ENCODE data around the gene RALGDS. TPM values are rescaled to one million over a fixed set of nuclear protein-coding genes. Genes with fewer than 3 reads are reported as not detected.

The RALGDS gene
- total and polyA plus RNA-seq, 2 of the 13 experiments (the other 11 are each of a cell fraction or from before 2014, with no cell fraction given), result 12.9 to 25.5 TPM

- H3K27ac ChIP-seq (ENCODE audit: extremely low read length, insufficient read depth, low read length), result no peak overlapping the region
- H3K36me3 ChIP-seq (replicated peaks in 1 of 2; ENCODE audit: control insufficient read depth in 1 of 2, insufficient read depth in 2 of 2, low read length in 2 of 2), result peaks cover 0 to 1% of the 10 kb centered on the region in 2 experiments; a peak in 1 of 5 replicates
- no peaks in the 10 kb centered on the region for H3K27me3 ChIP-seq (ENCODE audit: control insufficient read depth in 1 of 2, insufficient read depth in 2 of 2, low read length in 2 of 2)
- ATAC-seq (no peak), DNase-seq (ENCODE audit: low spot score) (no peak), FAIRE-seq (no peak)
- H3K79me2 ChIP-seq (ENCODE audit: insufficient read depth, low read length), result no peaks in the 10 kb centered on the region
- BruUV-seq (replicated peaks), result no TSS peak
- no peak overlapping the region for H3K9ac ChIP-seq (ENCODE audit: insufficient read depth, low read depth, low read length)
- no peak overlapping the region for H3K4me2 ChIP-seq (ENCODE audit: low read depth, low read length)
- H3K9me3 ChIP-seq (ENCODE audit: low read length), result no peaks in the 10 kb centered on the region
- intact Hi-C loops (cut with micrococcal nuclease; ENCODE audit: unreplicated experiment), result no loop called here
- peaks cover 25% of the 10 kb centered on the region for H3K4me1 ChIP-seq (ENCODE audit: insufficient read depth, low read length)
- 93% methylated on average over 17 of the region's 30 CpGs for WGBS (ENCODE audit: low lambda C conversion rate)
- TF ChIP-seq TBX3 (IDR thresholded peaks at IDR 0.05; ENCODE audit: borderline replicate concordance), result no peak
- TF ChIP-seq ZNF331 (CRISPR knock-in tag; IDR thresholded peaks at IDR 0.05), result no peak
- TF ChIP-seq ZNF678 (CRISPR knock-in tag; IDR thresholded peaks at IDR 0.05), result no peak
- TF ChIP-seq SKI (IDR thresholded peaks at IDR 0.05; ENCODE audit: partially characterized antibody), result no peak
- no peak overlapping the region for H3K4me3 ChIP-seq (replicated peaks in 1 of 3; ENCODE audit: insufficient read depth in 1 of 3, low read depth in 2 of 3, low read length in 3 of 3)
- no peak overlapping the region for H2AFZ ChIP-seq (ENCODE audit: low read length)
- no peaks in the 10 kb centered on the region for H4K20me1 ChIP-seq (ENCODE audit: insufficient read depth, low read length)
- in situ Hi-C loops (cut with HindIII; ENCODE audit: extremely low pct_ligation_motif_present, low pct_unique_long_range_greater_than_20kb), result no loop called here
- ChIA-PET POLR2A (interaction anchor here (1.0 kb wide), 1 partner anchor 34 kb away, joined by 3 read pairs; the partner anchor contains the start of gene GTF3C5), CTCF (ENCODE audit: low intra/inter-chr PET ratio, low total read pairs) (no interaction called here)
Measured at GRCh38 chr9:133064241-133065069, 56.6 kb downstream of the RALGDS start.

GRCh38 chr9:133063500-133064231 lies 57.4 kb downstream of the RALGDS start:
- BruUV-seq (replicated peaks), result no TSS peak
- DNase-seq (ENCODE audit: low spot score) (no peak), ATAC-seq (no peak), FAIRE-seq (no peak)
- Histone ChIP-seq H3K4me3 (replicated peaks in 1 of 3; ENCODE audit: insufficient read depth in 1 of 3, low read depth in 2 of 3, low read length in 3 of 3) (no peak overlapping the region), H4K20me1 (ENCODE audit: insufficient read depth, low read length) (no peaks in the 10 kb centered on the region), H3K4me2 (ENCODE audit: low read depth, low read length) (no peak overlapping the region), H3K9me3 (ENCODE audit: low read length) (no peaks in the 10 kb centered on the region), H2AFZ (ENCODE audit: low read length) (no peak overlapping the region), H3K36me3 (replicated peaks in 1 of 2; ENCODE audit: control insufficient read depth in 1 of 2, insufficient read depth in 2 of 2, low read length in 2 of 2) (peaks cover 0 to 1% of the 10 kb centered on the region in 2 experiments; a peak in 1 of 5 replicates), H3K4me1 (ENCODE audit: insufficient read depth, low read length) (peaks cover 33% of the 10 kb centered on the region), H3K79me2 (ENCODE audit: insufficient read depth, low read length) (no peaks in the 10 kb centered on the region), H3K9ac (ENCODE audit: insufficient read depth, low read depth, low read length) (no peak overlapping the region), H3K27ac (ENCODE audit: extremely low read length, insufficient read depth, low read length) (no peak overlapping the region), H3K27me3 (ENCODE audit: control insufficient read depth in 1 of 2, insufficient read depth in 2 of 2, low read length in 2 of 2) (no peaks in the 10 kb centered on the region)
- in situ Hi-C loops (cut with HindIII; ENCODE audit: extremely low pct_ligation_motif_present, low pct_unique_long_range_greater_than_20kb), result no loop called here
- no peak for TF ChIP-seq LCORL (IDR thresholded peaks at IDR 0.05)
- TF ChIP-seq LCORL (CRISPR knock-in tag; IDR thresholded peaks at IDR 0.05), result no peak
- no peak for TF ChIP-seq ZNF607 (CRISPR knock-in tag; IDR thresholded peaks at IDR 0.05; ENCODE audit: borderline replicate concordance)
- TF ChIP-seq ONECUT2 (CRISPR knock-in tag; IDR thresholded peaks at IDR 0.05), result no peak
- TF ChIP-seq GABPA (IDR thresholded peaks at IDR 0.05; ENCODE audit: low read depth, low read length), result 0 out of 2 replicates have a peak, but pooled peaks have one; percentile 10
- no peak for TF ChIP-seq GABPA (CRISPR knock-in tag; IDR thresholded peaks at IDR 0.05; ENCODE audit: low read depth)
- TF ChIP-seq MIER2 (CRISPR knock-in tag; IDR thresholded peaks at IDR 0.05), result no peak
- TF ChIP-seq PBX2 (CRISPR knock-in tag; IDR thresholded peaks at IDR 0.05), result no peak
- TF ChIP-seq NFKBIZ (CRISPR knock-in tag; IDR thresholded peaks at IDR 0.05), result no peak
- no peak for TF ChIP-seq MAF1 (CRISPR knock-in tag; IDR thresholded peaks at IDR 0.05; ENCODE audit: borderline replicate concordance)
- no peak for TF ChIP-seq SP5 (CRISPR knock-in tag; IDR thresholded peaks at IDR 0.05; ENCODE audit: borderline replicate concordance, low read depth)
- intact Hi-C loops (cut with micrococcal nuclease; ENCODE audit: unreplicated experiment), result no loop called here
- 95% methylated on average over 8 of the region's 14 CpGs for WGBS (ENCODE audit: low lambda C conversion rate)
- CTCF ChIA-PET (ENCODE audit: low intra/inter-chr PET ratio, low total read pairs), result no interaction called here
- POLR2A ChIA-PET, result interaction anchor here (1.0 kb wide), 1 partner anchor 33 kb away, joined by 3 read pairs; the partner anchor contains the start of gene GTF3C5
